ENCODE results near the gene KISS1.

KISS1 gene

DNA sequence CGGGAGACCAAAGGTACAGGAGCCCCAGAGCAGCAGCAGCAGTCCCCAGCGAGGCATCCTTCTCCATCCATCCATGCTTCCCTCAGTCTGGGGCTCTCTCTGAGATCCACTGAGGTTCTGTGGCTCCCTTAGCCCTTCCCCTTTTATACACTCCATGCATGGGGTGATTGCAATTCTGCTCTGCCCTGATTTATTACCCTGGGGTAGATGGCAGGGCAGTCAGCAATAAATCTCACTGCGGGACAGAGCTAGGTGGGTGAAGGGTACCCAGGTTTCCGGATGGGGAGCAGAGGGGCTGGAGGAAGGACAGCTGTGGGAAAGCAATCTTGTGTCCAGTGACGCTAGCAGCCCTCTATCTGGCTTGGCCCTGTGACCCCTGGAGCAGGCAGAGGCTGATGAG lies 30.1 kb downstream of the KISS1 start, which contains the start of gene REN:
REN (minus strand) TSS at position 119 of the 400 bp plus-strand sequence; CDS start at position 75, 44 bp downstream.
- no peak within 1 kb of the TSS for H3K4me3 ChIP-seq
- no peak within 1 kb of the TSS for H3K27ac ChIP-seq

DNA sequence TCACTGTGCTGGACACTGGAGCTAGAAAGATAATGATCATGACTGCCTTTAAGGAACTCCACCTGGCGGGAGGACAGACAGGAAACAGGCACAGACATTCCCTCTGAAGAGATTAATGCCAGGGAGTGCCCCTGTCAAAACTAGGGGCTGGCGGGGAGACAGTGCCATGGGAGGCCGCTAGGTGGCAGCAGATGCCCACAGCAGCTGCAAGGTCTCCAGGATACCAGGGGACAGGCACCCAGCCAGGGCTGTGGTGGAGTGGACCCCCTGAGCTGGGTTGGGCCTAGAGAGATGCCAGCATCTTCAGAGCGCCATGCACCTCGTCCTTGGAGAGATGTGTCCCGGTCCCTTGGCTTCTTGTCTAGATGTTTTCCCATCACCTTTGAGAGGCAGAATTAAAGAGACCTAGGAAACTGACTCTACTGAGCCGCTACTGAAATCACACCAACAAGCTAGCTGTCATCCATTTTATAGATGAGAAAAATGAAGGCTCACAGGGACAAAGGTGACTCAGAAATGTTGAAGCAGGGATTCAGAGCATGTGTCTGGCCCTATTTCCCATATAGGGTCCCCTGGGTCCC lies 33.7 kb downstream of the KISS1 start:
- Histone ChIP-seq H3K27ac (no peak overlapping the region), H3K4me3 (no peak overlapping the region)

DNA sequence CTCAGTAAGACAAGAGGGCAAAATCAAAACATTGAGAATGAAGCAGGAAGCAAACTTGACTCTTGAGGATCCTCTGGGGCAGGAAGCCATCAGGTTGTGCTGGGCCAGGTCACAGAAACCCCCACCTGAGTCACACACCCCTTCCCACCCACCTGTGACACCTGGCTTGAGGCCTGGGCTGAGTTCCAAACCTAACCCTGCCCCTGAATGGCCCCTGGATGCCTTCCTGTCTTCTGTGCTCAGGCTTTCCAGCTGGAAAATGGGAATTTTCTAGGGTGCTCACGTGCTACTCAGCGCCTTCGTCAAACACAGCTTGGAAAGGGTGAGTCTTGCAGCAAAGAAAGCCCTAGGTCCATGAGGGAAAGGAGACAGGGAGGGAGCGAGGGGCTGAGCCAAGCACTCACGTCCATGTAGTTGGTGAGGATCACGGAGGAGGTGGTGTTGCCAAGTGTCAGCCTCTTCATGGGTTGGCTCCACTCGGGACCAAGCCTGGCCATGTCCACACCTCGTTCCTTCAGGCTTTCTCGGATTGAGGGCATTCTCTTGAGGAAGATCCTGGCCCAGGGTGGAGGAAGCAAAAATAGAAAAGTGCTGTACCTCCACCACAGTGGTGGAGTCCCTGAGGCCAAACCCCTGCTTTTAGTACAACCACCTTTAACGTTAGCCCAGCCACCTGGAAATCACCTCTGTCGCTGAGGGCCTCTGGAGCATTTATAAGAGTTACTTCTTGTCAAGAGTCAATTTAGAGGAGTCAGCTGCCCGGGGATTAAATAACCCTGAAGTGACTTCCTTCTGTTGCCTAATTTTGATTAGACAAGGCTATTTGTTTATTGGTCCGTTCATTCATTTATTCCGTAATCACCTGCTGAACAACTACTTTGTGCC lies 34.4 kb downstream of the KISS1 start:
- Histone ChIP-seq H3K27ac (no peak overlapping the region), H3K4me3 (no peak overlapping the region)

DNA sequence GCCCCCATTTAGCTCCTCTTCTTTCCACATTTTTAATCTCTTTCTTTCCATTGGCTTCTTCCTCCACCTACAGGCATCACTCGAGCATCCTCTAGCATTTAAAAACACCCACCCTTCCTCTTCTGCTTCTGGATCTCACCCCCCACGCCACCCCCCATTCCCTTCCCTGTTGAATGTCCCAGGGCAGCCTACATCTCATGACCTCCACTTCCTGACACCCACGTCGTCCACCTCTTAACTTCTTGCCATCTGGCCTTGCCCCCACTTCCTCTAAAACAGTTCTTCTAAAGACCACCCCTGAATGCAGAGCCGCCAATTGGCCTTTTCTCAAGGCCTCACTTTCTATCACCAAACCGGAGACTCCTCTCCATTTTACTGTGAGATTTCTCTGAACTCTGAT lies 38.3 kb downstream of the KISS1 start:
- Histone ChIP-seq H3K27ac (no peak overlapping the region), H3K4me3 (no peak overlapping the region)

DNA sequence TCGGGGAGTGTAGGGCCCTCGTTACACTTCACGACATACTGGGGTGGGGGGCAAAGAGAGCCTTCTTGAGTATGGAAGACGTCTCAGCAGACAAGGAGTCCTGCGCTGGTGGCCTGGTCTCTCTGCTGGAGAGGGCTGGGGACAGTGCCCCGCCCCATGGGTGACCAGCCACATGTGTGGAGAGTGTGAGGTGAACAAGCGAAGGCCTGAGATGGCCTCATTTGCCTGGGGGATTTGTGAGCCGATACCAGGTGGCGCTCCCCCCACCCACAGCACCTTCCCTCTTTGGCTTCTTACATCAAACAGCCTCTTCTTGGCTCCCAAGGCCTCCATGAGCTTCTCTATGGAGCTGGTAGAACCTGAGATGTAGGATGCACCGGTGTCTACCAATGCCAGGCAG lies 40.4 kb downstream of the KISS1 start:
- H3K27ac ChIP-seq = no peak overlapping the region
- H3K4me3 ChIP-seq = no peak overlapping the region

DNA sequence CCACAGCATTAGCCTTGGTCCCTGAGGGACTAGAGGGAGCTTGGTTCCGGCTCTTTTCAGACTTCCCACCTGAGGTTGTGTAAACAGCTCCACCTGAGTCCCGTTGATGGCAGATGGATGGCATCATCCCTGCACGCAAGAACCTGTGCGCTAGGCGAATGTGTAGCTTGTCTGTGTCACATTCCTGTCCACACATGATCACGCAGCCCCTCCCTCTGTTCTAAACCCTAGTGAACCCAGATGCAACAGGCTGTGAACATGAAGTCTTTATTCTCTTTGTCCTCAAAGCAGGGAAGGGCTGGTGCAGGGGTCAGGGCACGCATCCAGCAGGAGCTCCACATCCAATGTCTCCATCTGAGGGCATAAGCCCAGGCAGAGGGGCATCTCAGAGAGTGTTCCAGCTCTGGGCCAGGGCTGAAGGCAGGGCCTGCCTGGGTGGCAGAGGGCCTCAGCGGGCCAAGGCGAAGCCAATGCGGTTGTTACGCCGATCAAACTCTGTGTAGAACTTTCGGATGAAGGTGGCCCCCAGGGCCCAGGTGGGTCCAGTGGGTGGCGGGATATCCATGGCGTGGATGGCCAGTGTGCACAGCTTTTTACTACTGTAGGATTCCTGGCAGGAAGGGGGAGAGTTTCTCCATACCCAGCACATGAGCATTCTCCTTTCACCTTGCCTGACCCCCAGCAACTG lies 41.6 kb downstream of the KISS1 start:
- Histone ChIP-seq H3K27ac (no peak overlapping the region), H3K4me3 (no peak overlapping the region)

DNA sequence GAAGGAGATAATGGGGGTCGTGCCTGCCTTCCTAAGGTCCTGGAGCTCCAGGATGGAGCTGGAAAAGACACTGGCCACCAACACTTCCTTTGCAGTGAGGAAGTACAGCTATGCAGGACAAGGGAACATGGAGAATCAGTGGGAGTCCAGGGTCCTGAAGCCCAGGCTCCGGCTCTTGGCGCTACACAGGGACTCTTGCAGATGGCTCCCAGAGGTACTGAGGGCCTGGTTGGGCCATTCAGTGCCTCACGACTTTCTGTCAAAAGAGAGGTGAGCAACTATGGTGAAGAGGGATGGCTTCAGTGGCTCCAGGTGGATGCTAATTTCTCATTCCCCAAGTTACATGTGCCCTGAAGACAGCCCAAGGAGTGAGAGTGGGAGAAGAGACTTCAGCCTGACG lies 42.6 kb downstream of the KISS1 start:
- no peak overlapping the region for H3K4me3 ChIP-seq
- no peak overlapping the region for H3K27ac ChIP-seq

DNA sequence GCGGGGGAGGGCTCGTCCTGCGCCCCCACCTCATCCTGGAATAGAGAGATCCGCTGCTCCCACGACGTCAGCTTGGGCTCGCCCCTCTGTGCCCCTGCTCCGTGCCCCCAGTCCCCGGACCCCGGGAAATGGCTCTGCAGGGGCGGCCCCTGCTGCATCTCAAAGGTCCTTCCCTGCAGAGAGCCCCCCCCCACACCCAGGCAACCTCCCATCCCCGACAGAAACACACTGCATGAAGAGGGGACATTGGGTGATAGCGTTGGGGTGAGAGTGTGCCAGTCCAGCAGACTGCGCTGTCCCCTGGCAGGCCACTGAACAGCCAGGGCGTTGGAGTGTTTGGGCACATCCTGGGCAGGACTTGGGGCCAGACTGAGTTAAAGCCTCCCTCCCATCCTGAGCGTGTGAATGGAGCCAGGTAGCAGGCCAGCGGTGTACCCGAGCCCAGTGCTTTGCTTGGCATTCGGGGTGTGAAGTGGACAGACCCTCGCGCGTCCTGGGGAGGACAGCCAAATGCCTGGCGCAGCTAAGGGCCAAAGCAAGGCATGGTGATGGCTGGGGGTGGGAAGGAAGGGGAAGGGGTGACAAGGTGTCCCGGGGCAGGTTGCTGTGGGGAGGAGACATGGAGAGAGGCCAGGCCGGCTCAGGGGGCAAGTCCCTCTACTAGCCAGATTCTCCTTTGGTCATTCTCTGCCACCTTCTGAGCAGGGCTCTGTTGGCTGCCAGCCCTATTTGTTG lies 43.8 kb downstream of the KISS1 start:
- Histone ChIP-seq H3K4me3 (peak overlapping the region; percentile 14 to 60 (median 53)), H3K27ac (peak overlapping the region in 12 of 21 experiments; percentile 21 to 89 (median 55))

DNA sequence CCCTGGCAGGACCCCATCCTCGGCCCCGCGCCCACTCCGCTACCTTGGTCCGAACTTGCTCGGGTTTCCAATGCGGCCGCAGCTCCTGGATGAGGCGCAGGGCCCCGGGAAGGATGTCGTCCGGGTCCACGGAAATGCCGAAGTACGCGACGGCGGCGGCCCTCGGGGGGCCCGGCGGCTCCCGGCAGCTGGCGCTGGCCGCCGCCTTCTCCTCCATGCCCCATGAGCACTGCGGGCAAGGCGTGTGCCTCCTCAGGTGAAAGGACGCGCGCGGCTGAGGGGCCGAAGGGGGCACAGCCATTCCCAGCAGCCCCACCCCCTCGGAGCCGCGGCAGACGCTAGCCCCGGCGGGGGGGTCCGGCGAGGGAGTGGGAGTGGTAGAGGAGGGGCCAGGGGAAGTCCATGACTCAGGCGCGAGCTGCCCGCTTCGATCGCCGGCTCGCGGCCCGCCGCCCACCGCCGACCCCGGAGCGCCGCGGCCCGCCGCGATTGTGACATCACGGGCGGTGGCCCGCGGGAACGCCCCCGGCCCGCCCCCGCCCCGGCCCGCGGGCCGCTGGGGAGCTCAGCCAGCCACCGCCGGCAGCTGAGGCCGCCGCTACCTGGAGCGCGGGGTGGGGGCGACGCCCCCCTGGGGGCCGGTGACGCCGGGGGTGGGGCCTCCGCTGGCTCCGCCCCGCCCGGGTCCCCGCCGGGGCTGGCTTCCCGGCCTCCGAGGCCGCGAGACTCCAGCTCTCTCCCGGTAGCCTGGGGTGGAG lies 44.6 kb downstream of the KISS1 start, which contains the start of gene ETNK2:
ETNK2 (minus strand) TSS at position 493 of the 758 bp plus-strand sequence; CDS start at position 301, 192 bp downstream.
- peak within 1 kb of the TSS; percentile 35 to 60 (median 53) for H3K4me3 ChIP-seq
- H3K27ac ChIP-seq = peak within 1 kb of the TSS in 13 of 21 experiments; percentile 21 to 89 (median 64)

DNA sequence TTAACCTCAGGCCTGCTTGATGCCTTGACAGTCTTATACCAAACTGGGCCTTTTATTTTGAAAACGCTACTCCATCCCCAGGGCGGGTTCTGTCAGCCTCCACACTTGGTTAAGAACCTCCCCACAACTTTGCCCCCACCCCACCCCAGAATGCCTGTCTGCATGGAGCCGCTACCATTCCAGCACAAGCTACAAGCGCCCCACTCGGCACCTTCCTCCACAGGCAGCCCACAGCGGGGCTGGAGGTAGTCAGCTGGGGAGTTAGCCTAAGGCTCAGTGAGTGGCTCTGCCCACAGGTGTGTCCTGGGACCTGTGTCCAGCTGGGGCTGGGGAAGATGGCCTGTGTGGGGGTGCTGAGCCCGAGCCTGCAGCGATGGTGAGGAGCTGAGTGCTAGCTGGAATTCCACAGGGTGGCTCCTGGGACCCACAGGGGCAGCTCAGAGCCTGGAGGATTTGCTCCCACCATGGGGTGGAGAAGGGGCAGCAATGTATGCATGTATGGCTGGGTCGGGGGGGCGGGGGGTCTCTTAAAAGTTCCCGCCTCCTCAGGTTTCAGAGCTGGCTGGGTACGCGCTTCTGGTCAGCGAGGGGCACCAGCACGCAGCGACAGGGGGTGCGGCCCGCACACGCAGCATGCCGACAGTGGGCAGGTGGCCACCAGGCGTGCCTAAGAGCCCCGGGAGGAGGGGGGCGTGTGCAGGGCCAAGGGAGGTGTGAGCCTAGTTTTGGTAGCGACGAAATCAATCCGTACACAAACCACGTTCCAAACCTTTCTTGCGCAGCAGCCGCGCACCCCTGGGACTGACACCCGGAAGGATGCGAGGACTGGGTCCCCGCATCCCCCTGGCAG lies 45.4 kb downstream of the KISS1 start:
- Histone ChIP-seq H3K27ac (peak overlapping the region in 12 of 21 experiments; percentile 8 to 89 (median 58)), H3K4me3 (peak overlapping the region; percentile 35 to 60 (median 53))

DNA sequence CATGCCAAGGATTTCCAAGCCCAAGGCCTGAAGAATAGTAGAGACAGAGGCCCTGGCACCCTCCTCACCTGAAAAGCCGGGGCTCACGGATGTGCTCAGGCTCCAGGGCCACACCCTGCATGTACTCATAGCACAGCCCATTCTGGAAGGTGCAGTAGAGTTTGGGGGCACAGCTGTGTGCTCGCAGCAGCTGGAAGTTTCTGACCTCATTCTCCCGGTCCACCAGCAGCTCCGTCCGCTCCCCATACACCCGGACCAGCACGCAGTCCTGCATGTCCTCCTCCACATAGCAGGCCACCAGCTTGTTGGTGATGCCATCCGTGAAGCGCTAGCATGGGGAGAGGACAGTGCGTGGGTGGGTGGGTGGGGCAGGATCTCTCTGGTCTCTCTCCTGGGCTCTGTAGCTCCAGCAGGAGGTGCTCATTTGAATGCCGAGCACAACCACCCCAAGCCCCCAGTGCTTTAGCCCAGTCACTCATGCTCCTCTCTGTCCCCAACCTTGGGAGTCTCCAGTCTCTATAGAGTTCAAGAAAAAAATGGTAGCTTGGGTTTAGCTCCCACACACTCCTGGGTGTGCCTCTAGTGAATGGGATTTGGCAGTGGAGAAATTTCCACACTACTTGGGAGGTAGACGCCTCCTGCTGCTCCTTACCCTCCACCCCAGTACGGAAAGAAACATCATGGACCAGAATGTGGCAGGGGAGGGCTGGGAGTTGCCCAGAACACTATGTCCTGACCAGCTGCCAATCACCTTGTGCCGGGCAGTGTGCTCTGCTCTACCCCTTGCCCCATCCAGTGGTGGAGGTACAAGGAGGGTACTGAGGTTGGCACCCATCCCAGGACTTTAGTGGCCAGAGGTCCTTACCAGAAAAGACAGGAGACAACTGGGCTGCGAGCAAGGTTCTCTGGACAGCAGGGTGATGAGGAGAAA lies 46.4 kb downstream of the KISS1 start:
- Histone ChIP-seq H3K27ac (peak overlapping the region in 3 of 21 experiments; percentile 9 to 89 (median 76)), H3K4me3 (no peak overlapping the region)

DNA sequence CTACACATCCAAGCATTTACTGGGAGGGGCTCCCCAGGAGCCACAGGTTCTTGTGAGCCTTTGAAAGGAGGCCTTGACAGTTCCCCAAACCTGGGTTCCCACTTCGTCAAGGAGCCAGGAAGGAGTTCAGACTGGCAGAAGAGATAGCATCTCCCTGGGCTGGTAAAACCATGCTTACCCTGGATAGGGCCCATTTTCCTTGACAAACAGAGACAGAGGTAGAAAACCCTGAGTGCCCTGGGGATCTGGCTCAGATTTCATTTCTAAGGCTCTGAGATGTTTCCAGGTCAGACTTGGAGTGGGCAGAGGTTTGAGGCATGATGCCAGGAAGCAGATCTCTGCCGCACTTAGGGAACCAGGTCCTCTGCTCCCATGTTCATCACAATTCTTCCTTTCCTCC lies 47.2 kb downstream of the KISS1 start:
- Histone ChIP-seq H3K27ac (no peak overlapping the region), H3K4me3 (no peak overlapping the region)

DNA sequence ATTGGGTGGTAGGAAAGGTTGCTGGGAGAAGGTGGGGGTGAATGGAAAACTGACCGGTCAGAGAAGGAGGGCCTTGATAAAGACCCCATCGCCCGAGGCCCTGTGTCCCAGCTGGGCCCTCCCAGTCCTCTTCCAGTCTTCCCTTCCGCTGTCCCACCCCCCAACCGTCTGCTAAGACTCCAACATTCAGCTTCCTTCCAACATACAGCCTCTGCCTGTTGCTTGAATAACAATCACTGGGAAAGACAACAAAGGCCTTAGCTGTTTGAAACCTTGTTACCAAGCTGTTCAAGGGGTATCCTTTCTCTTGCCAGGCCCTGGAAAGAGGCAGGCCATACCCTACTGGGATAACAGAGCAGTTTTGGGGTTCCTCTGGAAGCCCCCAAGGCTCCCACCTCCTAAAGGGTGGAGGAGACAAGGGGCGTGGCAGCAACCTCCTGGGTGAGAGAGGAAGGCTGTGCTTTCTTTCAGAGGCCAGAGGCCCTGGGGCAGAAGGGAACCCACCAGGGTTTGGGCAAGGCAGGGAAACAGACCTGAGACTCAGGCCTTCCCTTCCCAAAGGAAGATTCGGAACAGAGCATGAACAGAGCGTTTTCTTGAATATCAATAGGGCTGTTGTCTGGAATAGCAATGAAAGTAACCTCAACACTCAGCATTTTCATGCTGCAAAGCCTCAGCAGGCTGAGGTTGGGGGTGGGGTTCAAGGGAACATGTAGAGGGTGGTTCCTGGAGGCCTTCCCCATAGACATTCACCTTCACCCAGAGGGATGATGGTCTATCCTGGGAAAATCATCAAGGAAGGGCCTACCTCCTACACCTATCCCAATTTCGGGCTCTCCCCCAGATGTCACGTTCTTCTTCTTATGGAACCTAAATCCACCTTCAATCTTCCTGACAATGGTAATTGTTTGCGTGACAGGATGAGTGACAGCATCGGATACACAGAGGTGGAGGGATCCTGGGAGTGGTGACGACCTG lies 48.6 kb downstream of the KISS1 start:
- Histone ChIP-seq H3K4me3 (no peak overlapping the region), H3K27ac (peak overlapping the region in 2 of 21 experiments; percentile 40 to 52)

DNA sequence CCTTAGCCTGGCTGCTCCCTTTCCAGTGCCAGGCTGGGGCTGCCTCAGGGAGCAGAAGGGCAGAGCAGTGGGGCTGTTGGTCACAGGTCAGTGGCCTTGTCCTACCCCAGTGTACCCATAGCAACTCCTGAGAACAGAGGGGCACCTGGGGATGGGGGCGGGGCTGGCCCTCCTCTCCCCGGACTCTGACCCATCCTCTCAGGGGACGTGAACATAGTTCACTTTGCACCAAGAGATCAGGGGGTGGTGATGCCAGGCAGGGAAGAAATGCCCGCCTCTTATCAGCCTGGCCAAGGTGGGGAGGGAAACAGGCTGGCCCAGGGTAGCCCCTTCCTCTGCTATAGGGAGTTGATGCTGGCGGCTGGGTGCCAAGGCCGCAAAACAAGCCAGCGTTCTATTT lies 49.3 kb downstream of the KISS1 start:
- Histone ChIP-seq H3K27ac (peak overlapping the region in 1 of 21 experiments; percentile 40), H3K4me3 (no peak overlapping the region)

DNA sequence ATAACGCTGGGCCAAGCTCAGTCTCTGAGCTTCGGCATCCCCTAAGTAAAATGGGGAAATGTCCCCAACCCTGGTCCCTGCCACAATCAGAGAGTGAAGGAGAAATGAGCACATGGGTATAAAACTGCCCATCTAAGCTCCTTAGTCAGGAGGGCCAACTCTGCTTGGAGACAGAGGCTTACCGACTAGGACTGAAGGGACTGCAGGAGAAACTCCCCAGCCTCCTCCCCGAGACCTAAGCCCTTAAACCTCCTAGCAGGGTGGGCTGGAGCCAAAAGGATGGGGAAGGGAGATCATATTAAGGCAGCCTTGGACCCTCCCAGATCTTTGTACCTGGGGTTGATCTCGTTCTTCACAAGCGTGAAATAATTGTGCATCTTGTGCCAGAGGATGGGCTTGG lies 50.0 kb downstream of the KISS1 start:
- Histone ChIP-seq H3K4me3 (no peak overlapping the region), H3K27ac (no peak overlapping the region)

DNA sequence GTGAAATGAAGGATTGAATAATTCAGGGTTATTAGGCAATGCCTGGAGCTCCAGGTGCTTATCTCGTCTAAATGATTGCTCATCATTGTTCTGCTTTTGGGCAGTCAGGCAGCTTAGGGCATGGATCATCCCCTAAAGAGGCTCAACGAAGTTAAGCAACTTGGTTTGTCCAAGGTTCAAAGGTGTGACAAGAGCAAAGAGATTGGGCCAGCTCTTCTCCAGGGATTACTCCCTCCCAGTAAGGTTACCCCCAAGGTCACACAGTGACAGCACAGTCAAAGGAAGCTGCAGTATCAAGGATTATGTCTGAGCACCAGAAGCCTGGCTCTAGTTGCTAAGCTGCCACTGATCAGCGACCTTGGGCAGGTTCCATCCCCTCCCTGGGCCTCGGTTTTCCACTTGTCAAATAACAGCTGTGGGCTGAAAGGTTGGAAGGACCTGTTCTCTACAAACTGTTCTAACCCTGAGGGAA lies 51.2 kb downstream of the KISS1 start:
- no peak overlapping the region for H3K4me3 ChIP-seq
- H3K27ac ChIP-seq = no peak overlapping the region

Measured in skin epidermis (tissue), 12 donors.